ENCODE data around the gene PDCD11. TPM values are rescaled to one million over a fixed set of nuclear protein-coding genes. Genes with fewer than 3 reads are reported as not detected.
A peak's percentile ranks its signal among the peaks of the same experiment; 100 is the strongest.

PDCD11 gene
- total RNA-seq, 3 donors from 2014 or later (not counting 1 experiment from before 2014, with no cell fraction given), result 25.5 to 30.9 (median 29.5) TPM

GRCh38 chr10:103463499-103463898 lies 67.1 kb downstream of the PDCD11 start:
- H3K36me3 Mint-ChIP-seq, result no peaks in the 10 kb centered on the region
- no peak overlapping the region for H3K27ac Mint-ChIP-seq
- no peak for DNase-seq
- no peaks in the 10 kb centered on the region for H3K27me3 Mint-ChIP-seq (ENCODE audit: low read depth in 2 of 2)
- Histone ChIP-seq H3K27ac (ENCODE audit: low read length) (no peak overlapping the region), H3K4me3 (ENCODE audit: low read length) (no peak overlapping the region), H3K36me3 (ENCODE audit: control insufficient read depth, insufficient read depth, low read length) (no peaks in the 10 kb centered on the region), H3K27me3 (ENCODE audit: control insufficient read depth, insufficient read depth, low read length) (no peaks in the 10 kb centered on the region), H3K9me3 (ENCODE audit: control insufficient read depth, insufficient read depth, low read length) (no peaks in the 10 kb centered on the region), H3K4me1 (ENCODE audit: control insufficient read depth, insufficient read depth, low read length) (peaks cover 30% of the 10 kb centered on the region)
- no peak overlapping the region for H3K4me3 Mint-ChIP-seq
- no peaks in the 10 kb centered on the region for H3K9me3 Mint-ChIP-seq
- no peak for ATAC-seq
- WGBS (ENCODE audit: insufficient coverage), result 95% methylated on average over 4 of the region's 4 CpGs
- H3K4me1 Mint-ChIP-seq, result peaks cover 26 to 28% of the 10 kb centered on the region in 2 donors
- intact Hi-C loops (cut with micrococcal nuclease), result no loop called here
- TF ChIP-seq CTCF (IDR thresholded peaks at IDR 0.05), result no peak

- peaks cover 28% of the 10 kb centered on the region for H3K4me1 ChIP-seq (ENCODE audit: control insufficient read depth, insufficient read depth, low read length)
- no peak for ATAC-seq
- H3K27me3 Mint-ChIP-seq (ENCODE audit: low read depth in 2 of 2), result no peaks in the 10 kb centered on the region
- H3K36me3 ChIP-seq (ENCODE audit: control insufficient read depth, insufficient read depth, low read length), result no peaks in the 10 kb centered on the region
- peaks cover 26 to 27% of the 10 kb centered on the region in 2 donors for H3K4me1 Mint-ChIP-seq
- intact Hi-C loops (cut with micrococcal nuclease), result no loop called here
- H3K9me3 Mint-ChIP-seq, result no peaks in the 10 kb centered on the region
- H3K4me3 ChIP-seq (ENCODE audit: low read length), result no peak overlapping the region
- no peaks in the 10 kb centered on the region for H3K9me3 ChIP-seq (ENCODE audit: control insufficient read depth, insufficient read depth, low read length)
- no peak for DNase-seq
- no peak for TF ChIP-seq CTCF (IDR thresholded peaks at IDR 0.05)
- 94% methylated on average over 12 of the region's 14 CpGs for WGBS (ENCODE audit: insufficient coverage)
- H3K36me3 Mint-ChIP-seq, result no peaks in the 10 kb centered on the region
- H3K27me3 ChIP-seq (ENCODE audit: control insufficient read depth, insufficient read depth, low read length), result no peaks in the 10 kb centered on the region
- no peak overlapping the region for H3K27ac ChIP-seq (ENCODE audit: low read length)
- H3K4me3 Mint-ChIP-seq, result no peak overlapping the region
- no peak overlapping the region for H3K27ac Mint-ChIP-seq
Observed at GRCh38 chr10:103465411-103466179, 69.2 kb downstream of the PDCD11 start.

GRCh38 chr10:103466734-103467133 lies 70.3 kb downstream of the PDCD11 start:
- intact Hi-C loops (cut with micrococcal nuclease), result no loop called here
- Histone ChIP-seq H3K4me3 (ENCODE audit: low read length) (no peak overlapping the region), H3K36me3 (ENCODE audit: control insufficient read depth, insufficient read depth, low read length) (no peaks in the 10 kb centered on the region), H3K27me3 (ENCODE audit: control insufficient read depth, insufficient read depth, low read length) (no peaks in the 10 kb centered on the region), H3K4me1 (ENCODE audit: control insufficient read depth, insufficient read depth, low read length) (peaks cover 39% of the 10 kb centered on the region), H3K27ac (ENCODE audit: low read length) (peak overlapping the region; percentile 46), H3K9me3 (ENCODE audit: control insufficient read depth, insufficient read depth, low read length) (no peaks in the 10 kb centered on the region)
- Mint-ChIP-seq H3K4me3 (no peak overlapping the region), H3K36me3 (no peaks in the 10 kb centered on the region), H3K27ac (peak overlapping the region; percentile 23 to 36), H3K4me1 (peaks cover 35 to 38% of the 10 kb centered on the region in 2 donors), H3K27me3 (ENCODE audit: low read depth in 2 of 2) (no peaks in the 10 kb centered on the region), H3K9me3 (no peaks in the 10 kb centered on the region)
- no peak for DNase-seq
- ATAC-seq, result no peak
- WGBS (ENCODE audit: insufficient coverage), result 85% methylated on average over 3 of the region's 3 CpGs
- TF ChIP-seq CTCF (IDR thresholded peaks at IDR 0.05), result no peak

GRCh38 chr10:103467406-103467805 lies 71.0 kb downstream of the PDCD11 start:
- H3K4me3 ChIP-seq (ENCODE audit: low read length), result no peak overlapping the region
- intact Hi-C loops (cut with micrococcal nuclease), result no loop called here
- peaks cover 46% of the 10 kb centered on the region for H3K4me1 ChIP-seq (ENCODE audit: control insufficient read depth, insufficient read depth, low read length)
- 87% methylated on average over 7 of the region's 7 CpGs for WGBS (ENCODE audit: insufficient coverage)
- no peak overlapping the region for H3K4me3 Mint-ChIP-seq
- H3K27me3 Mint-ChIP-seq (ENCODE audit: low read depth in 2 of 2), result no peaks in the 10 kb centered on the region
- H3K27ac ChIP-seq (ENCODE audit: low read length), result peak overlapping the region; percentile 46
- ATAC-seq (no peak), DNase-seq (no peak)
- H3K27me3 ChIP-seq (ENCODE audit: control insufficient read depth, insufficient read depth, low read length), result no peaks in the 10 kb centered on the region
- H3K4me1 Mint-ChIP-seq, result peaks cover 42 to 45% of the 10 kb centered on the region in 2 donors
- TF ChIP-seq CTCF (IDR thresholded peaks at IDR 0.05), result no peak
- H3K9me3 ChIP-seq (ENCODE audit: control insufficient read depth, insufficient read depth, low read length), result no peaks in the 10 kb centered on the region
- no peaks in the 10 kb centered on the region for H3K36me3 Mint-ChIP-seq
- H3K9me3 Mint-ChIP-seq, result no peaks in the 10 kb centered on the region
- no peaks in the 10 kb centered on the region for H3K36me3 ChIP-seq (ENCODE audit: control insufficient read depth, insufficient read depth, low read length)
- peak overlapping the region; percentile 23 to 36 for H3K27ac Mint-ChIP-seq
